Sciatic nerve (tissue), 2 donors: Measurements from ENCODE around the gene RPH3AL. TPM values are rescaled to one million over a fixed set of nuclear protein-coding genes. Genes with fewer than 3 reads are reported as not detected.

Experiments
- ATAC-seq: fragments of 200-7000 bp; cut with Tn5 transposase; one replicate; pipeline ENCODE4 v1.9.1; 2020; ENCODE audit warnings: mild to moderate bottlenecking, moderate library complexity
- DNase-seq: peaks from one replicate; pipeline ENCODE4 v3.0.0-alpha.2; 2020; ENCODE audit warnings: low spot score
- intact Hi-C: fragments of 100-400 bp; cut with DNase I; formaldehyde crosslinking; loops from one replicate; pipeline ENCODE4 v1.14.2; 2022
- total RNA-seq: library from RNA; stranded (reverse); fragmentation: NEBNext Ultra II Directional; extraction: Animal tissue kit (Norgen Biotek cat#: 25700); gene quantifications from one replicate; pipeline ENCODE4 v1.2.1, GENCODE V29; 2021
- donor health status: DM: no; HTN: no; CAD: no.
- donor health status: DM: no; HTN: no; CAD: no.

RPH3AL gene
- total RNA-seq, 1 donor from 2014 or later: 19.0 TPM

DNA sequence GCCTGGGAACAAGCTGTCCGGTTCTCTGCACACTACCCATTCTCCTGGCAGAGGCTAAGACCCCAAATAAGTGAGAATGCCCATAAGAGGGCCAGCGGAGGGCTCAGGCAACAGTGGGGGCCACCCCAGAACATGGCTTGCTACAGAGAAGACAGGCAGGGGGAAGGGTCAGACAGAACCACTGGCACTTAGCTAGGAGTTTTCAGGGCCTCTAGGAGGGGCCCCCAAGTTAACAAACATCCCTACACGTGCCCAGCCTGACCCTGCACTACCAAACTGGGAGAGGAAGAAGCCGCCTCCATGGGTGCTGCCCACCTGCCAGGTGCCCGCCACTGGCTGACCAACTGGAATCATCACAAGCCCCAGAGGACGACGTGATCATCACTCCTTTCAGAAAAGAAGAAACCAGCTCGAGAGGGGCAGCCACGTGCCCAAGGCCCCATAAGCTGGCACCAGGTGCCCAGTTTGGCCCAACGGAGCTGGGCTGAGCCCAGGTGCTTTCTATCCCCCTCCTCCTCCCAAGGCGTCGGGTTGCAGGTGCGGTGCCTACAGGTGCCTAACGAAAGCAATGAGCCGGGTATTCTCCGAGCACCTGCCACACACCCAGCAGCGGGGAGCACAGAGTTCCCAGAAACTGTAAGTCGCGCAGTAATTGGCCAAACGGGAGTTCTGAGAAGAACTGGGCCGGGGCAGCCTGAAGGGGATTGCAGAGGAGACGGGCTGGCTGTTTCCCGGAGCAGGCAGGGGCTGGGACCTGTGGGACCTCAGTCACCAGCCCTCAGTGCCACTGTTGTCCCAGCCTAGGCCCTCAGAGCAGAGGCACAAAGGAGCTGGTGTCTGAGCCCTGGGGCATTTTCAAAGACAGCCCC, 13.2 kb downstream of the RPH3AL start:
- DNase-seq: peak; percentile 59
- ATAC-seq: no peak

DNA sequence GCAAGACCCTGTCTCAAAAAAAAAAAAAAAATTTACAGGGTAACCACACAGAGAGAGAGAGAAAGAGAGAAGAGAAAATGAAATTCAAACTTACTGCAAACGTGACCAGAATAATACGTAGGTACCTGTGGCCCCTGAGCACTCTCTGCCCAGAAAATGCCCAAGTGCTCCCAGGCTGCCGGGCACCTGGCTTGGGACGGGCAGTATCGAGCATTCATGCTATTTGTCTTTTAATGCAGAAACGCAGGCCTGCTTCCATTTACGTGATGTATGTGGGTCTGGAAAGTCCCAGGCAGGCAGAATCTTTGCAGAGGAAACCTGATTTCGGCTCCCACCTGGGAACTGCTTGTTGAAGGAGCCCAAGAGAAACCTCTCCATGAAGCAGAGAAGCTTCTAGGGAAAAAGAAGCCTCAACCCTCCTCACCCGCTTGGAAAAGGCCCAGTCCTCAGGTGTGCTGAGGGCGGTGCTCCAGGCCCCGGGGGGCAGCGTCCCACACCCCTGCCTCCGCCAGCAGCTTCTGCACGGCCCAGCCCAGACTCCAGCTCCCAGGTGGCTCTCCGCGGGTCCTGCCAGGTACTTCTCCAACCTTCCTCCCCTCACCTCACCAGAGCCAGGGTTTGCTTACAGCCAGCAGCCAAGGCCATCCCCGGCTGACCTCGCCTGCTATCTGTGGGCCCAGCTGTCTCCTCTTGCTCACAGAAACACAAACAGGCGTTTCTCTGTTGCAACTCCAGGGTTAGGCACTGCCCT, 14.0 kb downstream of the RPH3AL start:
- intact Hi-C loops: no loop called here
- peak; percentile 55 for DNase-seq
- peak; percentile 66 for ATAC-seq

More for the DNA sequence above, 13.2 kb downstream of the RPH3AL start:
- intact Hi-C loops: no loop called here

DNA sequence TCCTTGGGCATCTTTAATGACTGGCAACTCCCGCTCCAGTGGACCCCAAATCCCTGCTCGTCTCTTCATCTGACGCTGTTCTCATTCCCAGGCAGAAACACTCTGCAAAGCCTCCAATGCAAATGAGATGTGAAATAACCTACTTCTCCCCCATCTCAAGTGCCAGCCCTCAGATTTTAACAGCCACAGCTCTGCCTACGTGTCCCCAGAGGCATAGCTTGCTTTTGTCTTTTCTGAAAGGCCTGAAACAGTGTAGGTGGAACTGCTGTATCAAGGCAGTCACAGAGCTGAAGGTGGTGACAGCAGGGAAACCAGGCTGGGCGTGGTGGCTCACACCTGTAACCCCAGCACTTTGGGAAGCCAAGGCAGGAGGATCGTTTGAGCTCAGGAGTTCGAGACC, 14.7 kb downstream of the RPH3AL start:
- ATAC-seq (no peak), DNase-seq (no peak)
- intact Hi-C loops: no loop called here

DNA sequence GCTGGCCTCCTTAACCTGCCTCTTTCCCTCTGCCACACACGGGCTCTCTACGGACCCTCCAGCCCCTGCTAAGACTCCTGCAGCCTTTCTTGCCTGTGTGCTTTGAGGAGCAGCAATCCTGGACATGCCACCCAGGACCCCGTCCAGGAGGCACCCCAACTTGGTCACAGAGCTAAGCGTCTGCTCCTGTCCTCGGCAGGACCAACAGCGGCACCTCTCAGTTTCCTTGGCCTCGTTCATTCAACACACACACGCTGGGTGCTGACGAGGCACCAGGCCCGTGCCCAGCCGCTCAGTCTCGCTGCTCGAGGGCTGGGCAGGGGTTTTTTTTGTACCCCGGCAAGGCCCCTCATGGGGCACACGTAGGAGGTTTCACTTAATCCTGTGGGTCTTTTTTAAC, 15.2 kb downstream of the RPH3AL start:
- ATAC-seq (no peak), DNase-seq (peak; percentile 41)
- intact Hi-C loops: no loop called here

DNA sequence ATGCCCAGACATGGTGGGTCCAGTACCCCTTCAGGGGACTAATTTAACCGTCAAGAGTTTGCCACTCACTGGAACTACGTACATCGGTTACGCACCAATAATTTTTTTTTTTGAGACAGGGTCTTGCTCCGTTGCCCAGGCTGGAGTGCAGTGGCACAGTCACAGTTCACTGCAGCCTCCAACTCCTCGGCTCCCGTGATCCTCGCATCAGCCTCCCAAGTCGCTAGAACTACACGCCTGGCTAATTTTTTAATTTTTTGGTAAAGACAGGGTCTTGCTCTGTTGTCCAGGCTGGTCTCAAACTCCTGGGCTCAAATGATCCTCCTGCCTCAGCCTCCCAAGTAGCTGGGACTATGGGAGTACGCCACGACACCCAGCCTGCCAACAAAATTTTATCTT, 15.6 kb downstream of the RPH3AL start:
- ATAC-seq: no peak
- no peak for DNase-seq
- intact Hi-C loops: no loop called here

DNA sequence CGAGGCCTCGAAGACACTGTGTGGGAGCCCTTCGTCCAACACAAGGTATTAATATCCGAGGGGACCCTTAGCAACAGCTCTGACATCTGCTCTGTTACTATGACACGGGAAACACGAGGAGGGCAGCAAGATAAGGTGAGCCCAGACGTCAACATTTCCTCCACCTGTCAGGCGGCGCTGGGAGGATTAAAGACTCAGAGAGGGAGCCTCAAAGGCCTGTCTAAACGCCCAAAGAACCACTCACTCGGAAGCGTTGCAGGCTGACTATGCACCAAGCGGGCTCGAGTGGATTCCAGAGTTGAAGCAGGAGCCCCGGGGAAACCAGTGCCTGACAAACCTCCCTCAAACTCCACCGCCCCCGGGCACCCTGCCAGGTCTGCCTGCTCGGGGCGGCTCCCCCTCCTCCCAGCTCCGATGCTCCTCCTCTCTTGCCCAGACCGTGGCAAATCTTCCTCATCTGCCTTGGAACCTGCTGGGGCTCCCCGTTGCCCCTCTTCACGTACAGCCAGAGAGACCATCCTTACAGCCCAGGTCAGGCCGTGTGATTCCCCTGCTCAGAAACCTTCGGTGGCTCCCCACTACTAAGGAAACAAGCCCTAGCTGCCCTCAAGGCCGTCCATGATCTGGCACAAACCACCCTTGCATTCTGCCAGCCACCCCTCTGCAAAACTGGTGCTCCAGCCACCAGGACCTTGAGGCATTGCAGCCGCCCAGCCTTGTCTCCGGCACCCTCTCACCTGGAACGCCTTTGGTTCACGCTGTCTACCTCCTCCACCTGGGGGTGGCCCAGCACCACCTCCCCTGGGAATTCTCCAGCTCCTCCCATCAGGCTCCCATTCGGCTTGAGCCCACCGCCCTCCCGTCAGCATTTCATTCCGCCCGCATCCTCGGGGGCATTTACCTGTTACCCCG, 16.2 kb downstream of the RPH3AL start:
- intact Hi-C loops: no loop called here

DNA sequence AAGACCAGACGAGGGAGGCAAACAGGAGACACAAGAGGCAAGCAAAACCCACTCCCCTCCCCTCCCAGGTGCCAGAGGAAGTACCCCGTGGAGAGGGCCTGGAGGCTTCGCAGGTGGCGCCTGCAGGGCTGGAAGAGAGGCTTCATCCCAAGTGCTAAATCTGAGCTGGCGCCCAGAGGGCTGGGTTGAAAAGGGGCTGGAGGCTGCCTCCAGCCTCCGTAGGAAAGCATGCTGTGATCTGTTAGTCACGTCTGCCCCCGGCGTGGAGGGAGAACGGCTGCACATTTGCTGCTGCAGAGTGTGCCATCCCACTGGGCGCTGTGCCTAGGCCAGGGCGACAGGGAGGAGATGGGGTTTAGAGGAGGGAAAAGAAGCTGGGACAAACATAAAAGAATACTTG, 16.9 kb downstream of the RPH3AL start:
- intact Hi-C loops: no loop called here
- peak; percentile 43 for DNase-seq

More for the DNA sequence above, 16.2 kb downstream of the RPH3AL start:
- ATAC-seq (no peak), DNase-seq (peak; percentile 84)

DNA sequence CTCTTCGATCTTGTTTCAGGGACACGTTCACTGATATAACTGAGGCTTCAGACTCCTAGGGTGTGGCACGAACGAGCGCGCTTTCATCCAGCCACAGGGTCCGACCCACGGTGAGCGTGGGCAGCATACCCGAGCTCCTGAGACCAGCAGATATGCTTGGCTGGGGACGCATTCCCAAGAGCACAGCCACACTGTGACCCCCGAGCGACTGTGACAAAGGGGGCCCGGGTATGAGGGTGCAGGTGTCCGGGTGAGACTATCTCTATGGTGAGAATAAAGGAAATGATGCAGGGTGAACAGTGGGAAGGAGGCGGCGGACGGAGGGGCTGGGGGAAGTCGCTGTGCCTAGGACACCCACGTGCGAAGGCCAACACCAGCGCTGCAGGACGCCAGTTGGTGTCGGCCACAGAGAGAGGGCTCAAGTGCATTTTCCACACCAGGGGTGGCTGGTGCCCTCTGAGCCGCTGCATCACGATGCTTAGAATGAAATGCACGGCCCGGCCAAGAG, 17.6 kb downstream of the RPH3AL start:
- ATAC-seq (no peak), DNase-seq (peak; percentile 57)
- intact Hi-C loops: no loop called here

More for the DNA sequence above, 16.9 kb downstream of the RPH3AL start:
- ATAC-seq: no peak

DNA sequence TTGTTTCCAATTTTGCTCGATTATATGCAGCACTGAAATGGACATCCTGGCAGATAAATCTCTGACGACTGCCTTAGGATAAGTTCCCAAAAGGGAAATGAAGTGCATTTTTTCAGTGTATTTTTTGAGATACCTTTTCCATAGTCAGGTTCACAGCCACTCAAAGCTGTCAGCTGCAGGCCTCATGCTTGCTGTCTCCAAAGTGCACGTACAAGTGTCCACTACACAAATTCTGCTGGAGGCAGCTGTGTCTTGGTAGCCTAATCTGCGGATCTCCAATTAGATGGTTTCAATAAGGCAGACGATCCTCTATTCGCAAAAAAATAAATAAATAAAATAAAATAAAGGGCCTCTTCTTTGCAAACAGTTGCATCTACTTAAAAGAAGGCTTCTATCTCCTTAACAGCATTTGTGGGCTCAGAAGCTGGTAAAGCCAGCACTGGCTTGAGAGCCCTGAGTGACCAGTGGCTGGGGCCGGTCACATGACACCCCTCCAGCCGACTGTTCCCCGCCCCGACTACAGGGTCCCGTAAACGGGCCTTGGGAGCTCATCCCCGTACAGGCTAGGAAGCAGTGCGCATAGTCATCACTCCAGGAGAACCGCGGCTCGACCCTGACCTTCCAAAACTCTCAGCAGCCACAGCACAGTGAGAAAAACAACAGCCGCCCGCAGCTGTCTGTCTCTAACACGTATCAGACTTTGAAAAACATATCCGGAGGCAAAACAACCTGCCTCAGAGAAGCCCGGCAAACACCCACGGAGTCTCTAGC, 18.8 kb downstream of the RPH3AL start:
- DNase-seq (peak; percentile 88), ATAC-seq (peak; percentile 92)
- intact Hi-C loops: no loop called here

DNA sequence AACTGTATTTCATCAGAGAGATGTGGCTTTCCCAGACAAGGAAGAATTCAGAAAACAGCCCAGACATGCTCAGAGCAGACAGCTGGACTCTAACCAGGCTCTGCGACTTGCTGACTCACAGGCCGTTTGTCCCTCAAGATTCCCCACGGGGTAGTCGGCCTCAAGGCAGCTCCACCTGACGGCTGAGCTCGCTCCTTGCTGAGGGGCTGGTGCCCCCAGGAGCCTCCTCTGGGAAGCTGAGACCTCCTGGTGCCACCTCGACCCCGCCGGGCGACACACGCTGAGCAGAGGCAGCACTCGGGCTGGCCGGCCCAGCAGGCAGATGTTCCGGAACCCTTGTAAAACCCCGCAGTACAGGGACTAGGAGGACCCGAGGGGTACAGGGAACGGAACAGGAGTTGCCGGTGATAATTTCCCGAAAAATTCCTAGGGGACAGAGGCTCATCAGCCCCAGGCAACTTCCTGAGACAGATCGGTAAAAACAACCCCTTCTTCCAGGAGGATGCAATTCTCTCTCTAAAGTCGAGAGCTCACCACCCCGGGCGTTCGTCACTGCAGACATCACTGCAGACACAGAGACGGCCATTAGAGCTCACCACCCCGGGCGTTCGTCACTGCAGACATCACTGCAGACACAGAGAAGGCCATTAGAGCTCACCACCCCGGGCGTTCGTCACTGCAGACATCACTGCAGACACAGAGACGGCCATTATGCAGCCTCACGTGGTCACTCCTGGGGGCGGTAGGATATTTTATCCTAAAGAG, 19.9 kb downstream of the RPH3AL start:
- ATAC-seq (peak; percentile 46), DNase-seq (peak; percentile 62)
- intact Hi-C loops: no loop called here

DNA sequence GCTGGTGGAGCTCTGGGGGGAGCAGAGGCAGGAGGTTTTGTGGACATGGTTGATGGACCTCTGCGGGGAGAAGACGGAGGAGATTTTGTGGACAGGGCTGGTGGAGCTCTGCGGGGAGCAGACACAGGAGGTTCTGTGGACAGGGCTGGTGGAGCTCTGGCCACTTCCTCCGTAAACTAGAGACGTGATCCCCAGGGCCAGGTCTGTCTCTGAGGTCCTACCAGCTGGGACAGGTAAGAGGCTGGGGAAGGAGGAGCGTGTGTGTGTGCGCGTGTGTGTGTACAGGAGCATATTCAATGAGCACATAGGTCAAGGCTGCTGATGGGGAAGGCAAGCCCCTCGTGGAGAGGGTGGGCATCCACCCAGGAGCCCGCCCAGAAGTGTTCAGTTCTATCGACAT, 20.6 kb downstream of the RPH3AL start:
- intact Hi-C loops: no loop called here
- peak; percentile 2 for ATAC-seq
- DNase-seq: peak; percentile 55

DNA sequence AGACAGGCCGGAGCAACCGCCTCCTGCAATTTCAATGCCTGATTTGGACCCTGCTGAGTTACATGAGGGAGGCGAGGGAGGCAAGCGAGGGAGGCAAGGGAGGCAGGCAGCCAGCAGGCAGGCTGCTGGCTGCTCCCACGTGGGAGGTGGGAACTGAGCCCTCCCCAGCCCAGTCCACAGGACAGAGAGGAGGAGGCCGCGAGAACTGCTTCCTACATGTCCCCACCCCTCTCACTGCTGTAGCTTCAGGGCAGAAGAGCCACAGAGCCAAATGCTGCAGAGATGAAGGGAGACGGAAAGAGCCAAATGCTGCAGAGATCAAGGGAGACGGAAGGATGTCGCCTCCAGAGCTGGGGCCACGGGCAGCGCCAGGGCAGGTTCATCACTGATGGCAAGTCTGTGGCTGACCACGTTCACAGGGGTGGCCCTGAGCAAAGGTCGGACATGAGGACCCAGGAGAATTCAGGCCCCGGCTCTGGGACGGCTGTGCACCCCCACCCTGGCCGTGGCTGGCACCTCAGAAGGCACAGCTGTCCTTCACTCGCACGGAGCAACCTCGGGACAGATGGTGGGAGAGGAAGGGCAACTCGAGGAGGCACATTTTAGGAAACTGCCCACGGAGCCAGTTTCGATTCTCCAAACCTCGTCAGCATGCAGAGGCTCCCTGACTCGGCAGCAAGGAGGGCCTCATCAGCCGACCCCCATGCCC, 21.5 kb downstream of the RPH3AL start:
- peak; percentile 69 for ATAC-seq

DNA sequence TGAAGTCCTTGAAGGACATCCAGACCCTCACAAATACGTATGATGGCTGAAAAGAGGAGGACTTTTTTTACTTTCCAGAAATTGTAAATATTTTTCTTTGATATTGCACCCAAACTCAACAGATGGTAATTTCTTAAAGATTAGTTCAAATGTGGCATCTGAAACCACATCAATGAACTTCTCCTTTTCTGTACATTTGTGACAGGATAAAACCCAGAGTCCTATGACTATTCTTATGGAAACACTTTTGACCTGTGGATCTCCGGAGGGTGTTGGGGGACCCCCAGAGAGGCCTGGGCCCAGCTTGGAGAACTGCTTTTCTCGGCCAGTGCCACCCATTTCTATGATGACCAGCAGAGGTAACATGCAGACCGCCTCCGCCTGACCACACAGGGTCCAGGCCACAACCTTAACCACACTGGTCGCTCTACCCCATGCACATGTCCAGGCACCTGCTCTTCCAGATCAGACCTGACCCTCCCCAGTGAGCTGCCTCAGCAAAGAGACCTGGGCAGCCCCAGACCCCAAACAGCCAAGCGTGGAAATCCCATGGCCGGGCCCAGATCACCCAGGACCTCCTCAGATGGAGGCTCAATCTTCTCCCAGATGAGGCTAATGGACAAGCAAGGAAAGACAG, 22.7 kb downstream of the RPH3AL start:
- peak; percentile 48 for DNase-seq
- no peak for ATAC-seq

More for the DNA sequence above, 21.5 kb downstream of the RPH3AL start:
- DNase-seq: peak; percentile 73
- intact Hi-C loops: no loop called here

DNA sequence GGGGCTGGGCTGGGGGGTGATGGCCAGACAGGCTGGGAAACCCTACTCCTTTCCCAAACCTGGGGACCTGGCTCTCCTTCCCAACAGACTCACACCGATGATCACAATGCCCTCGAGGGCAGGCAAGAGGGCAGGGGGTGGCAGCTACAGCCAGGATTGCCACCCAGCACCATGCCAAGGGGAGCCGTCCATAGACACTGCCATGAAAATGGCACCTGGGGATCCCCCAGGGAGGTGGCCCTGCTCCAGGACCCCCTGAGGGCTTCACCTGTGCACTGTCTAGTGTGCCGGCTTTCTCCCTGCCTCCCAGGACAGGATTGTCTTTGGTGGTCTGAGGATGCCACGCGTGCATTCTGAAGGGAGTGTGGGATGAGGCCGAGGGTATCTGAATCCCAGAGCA, 24.6 kb downstream of the RPH3AL start:
- intact Hi-C loops: no loop called here
- DNase-seq: peak; percentile 43
- ATAC-seq: no peak

More for the DNA sequence above, 22.7 kb downstream of the RPH3AL start:
- intact Hi-C loops: no loop called here

DNA sequence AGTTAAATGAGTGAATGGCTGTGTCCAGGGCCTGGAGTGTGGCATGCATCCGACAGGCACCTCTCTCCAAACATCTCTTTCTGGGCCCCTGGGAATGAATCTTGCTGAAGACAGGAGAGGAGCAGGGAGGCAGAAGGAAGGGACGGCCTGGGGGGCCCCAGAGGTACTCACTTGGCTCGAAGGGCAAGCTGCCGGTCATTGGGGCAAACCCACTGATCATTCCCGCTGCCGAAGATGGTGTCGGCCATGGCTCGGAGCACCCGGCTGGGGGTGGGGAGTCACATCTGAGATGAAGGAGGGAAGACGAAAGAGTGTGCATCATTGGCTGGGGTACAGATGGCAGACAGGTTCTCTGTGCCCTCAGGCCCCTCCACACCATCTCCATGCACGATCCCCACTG, 25.3 kb downstream of the RPH3AL start:
- ATAC-seq (no peak), DNase-seq (peak; percentile 54)
- intact Hi-C loops: no loop called here

DNA sequence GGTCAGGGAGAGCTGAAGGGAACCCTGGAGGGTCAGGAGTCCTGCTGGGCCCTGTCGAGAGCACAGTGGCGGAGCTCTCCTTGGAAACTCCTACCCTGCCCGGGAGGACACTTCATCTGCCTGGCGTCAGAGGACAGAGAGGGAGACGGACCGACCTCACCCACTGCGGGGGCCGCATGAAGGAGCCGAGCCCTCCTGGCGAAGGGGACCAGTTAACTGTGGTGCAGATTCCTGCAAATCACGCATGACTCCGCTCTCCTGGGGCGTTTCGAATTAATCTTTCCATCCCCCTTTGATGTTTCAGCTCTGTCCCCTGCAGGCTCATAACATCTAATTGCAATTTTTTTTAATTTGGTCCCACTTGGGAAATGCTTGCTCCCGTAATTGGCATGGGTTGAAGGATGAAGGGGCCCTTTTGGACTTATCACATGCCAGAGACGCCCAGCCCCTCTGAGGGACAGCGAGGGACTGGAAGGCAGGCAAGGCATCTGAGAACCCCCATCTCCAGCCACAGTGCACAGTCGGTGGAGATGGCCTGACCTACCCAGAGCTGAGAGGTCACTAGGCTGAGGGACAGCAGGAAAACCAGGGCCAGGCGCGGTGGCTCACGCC, 26.5 kb downstream of the RPH3AL start:
- intact Hi-C loops: no loop called here
- DNase-seq: peak; percentile 50
- no peak for ATAC-seq
